ENCODE measurements around the gene MYBPC2. TPM values are rescaled to one million over a fixed set of nuclear protein-coding genes. Genes with fewer than 3 reads are reported as not detected.

MYBPC2 gene
- total RNA-seq, 2 experiments from 2014 or later = 0.11 to 0.59 TPM

DNA sequence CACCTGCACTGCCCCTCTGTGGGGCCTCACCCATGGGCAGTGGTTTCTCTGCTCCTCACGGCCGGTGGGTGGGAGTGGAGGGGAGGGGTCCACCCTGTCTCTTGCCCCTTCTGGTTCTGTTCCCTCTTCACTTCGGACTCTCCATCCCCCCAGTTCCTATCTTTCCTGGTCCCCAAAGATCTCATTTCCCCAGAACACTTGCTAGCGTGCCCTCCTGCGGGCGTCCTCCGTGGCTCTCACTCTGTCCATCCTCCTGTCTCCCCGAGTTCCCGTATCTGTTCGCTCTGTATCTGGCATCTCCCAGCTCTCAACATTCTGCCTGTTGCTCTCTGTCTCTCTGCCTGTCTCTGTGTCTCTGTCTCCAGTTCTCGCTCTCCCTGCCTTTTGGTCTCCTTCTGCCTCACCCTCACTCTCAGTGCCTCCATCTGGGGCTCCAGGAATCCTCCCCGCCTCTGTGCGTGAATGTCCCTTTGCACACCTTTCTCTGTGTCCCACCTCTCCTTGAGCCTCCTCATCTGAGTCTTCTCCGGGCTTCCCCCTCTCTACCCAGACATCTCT is 13.6 kb upstream of the MYBPC2 start:
- no peak overlapping the region for H3K4me3 Mint-ChIP-seq
- H3K27ac Mint-ChIP-seq = no peak overlapping the region
- intact Hi-C loops (cut with micrococcal nuclease) = loop anchor here (10.0 kb wide), 1 partner anchor 54 kb away; the partner anchor contains the start of gene NAPSA
- peaks cover 21% of the 10 kb centered on the region for H3K27me3 Mint-ChIP-seq
- TF ChIP-seq, protein P1, sequence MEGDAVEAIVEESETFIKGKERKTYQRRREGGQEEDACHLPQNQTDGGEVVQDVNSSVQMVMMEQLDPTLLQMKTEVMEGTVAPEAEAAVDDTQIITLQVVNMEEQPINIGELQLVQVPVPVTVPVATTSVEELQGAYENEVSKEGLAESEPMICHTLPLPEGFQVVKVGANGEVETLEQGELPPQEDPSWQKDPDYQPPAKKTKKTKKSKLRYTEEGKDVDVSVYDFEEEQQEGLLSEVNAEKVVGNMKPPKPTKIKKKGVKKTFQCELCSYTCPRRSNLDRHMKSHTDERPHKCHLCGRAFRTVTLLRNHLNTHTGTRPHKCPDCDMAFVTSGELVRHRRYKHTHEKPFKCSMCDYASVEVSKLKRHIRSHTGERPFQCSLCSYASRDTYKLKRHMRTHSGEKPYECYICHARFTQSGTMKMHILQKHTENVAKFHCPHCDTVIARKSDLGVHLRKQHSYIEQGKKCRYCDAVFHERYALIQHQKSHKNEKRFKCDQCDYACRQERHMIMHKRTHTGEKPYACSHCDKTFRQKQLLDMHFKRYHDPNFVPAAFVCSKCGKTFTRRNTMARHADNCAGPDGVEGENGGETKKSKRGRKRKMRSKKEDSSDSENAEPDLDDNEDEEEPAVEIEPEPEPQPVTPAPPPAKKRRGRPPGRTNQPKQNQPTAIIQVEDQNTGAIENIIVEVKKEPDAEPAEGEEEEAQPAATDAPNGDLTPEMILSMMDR (IDR thresholded peaks at IDR 0.05) = no peak
- H3K36me3 Mint-ChIP-seq (ENCODE audit: low read depth) = peaks cover 16% of the 10 kb centered on the region
- DNase-seq = no peak
- peaks cover 4% of the 10 kb centered on the region for H3K9me3 Mint-ChIP-seq
- CTCF ChIA-PET = no interaction called here
- peaks cover 17% of the 10 kb centered on the region for H3K4me1 Mint-ChIP-seq (ENCODE audit: low read depth)
- POLR2A ChIA-PET = interaction anchor here (0.6 to 2.1 kb wide), 3 partner anchors 9 to 34 kb away, joined by 3 to 4 read pairs (median 4); no protein-coding TSS in a partner anchor
- ATAC-seq = no peak

DNA sequence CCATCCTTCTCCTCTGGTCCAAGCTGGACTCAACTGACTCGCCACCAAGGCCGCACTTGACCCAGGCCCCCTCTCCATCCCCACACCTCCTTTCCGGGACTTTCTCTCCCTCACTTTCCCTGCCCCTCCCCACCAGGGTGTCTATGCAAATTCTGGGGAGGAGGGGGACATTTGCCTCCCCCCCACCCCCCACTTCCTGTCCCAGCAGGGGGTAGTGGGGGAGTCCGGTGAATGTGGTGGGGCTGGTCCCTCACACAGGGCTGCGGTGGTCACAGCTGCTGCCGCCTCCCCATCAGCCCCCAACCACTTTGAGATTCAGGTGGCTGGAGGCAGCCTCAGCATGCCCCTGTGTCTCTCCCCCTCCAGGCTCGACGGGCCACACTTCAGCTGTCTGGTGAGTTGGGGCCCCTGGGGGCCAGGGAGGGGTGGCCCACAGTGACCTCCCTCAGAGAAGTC is 13.1 kb upstream of the MYBPC2 start:
- intact Hi-C loops (cut with micrococcal nuclease) = loop anchor here (10.0 kb wide), 1 partner anchor 55 kb away; the partner anchor contains the start of gene NAPSA
- ChIA-PET POLR2A (interaction anchor here (1.4 to 2.1 kb wide), 2 partner anchors 8 to 34 kb away, joined by 4 read pairs; no protein-coding TSS in a partner anchor), CTCF (interaction anchor here (1.3 kb wide), 1 partner anchor 137 kb away, joined by 3 read pairs; no protein-coding TSS in a partner anchor)

DNA sequence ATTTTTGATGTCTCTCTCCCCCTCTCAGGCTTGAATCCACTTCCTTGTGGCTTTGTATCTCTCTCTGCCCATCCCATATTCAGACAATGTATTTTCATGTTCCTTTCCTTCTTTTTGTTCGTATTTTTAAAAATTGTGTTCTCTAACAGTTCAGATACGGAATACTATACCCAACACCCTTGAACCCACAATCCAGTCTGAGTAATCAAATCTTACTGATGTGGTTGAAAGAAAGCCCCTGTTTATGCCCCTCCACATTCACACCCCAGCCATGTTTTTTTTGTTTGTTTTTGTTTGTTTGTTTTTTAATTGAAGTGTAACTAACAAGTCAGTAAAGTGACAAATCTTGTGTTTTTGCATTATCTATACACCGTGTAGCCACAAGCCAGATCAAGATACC is 12.6 kb upstream of the MYBPC2 start:
- CTCF ChIA-PET = interaction anchor here (1.2 to 1.3 kb wide), 2 partner anchors 63 to 136 kb away, joined by 3 to 4 read pairs; no protein-coding TSS in a partner anchor
- POLR2A ChIA-PET = interaction anchor here (1.4 to 2.1 kb wide), 2 partner anchors 8 to 35 kb away, joined by 4 read pairs; no protein-coding TSS in a partner anchor
- DNase-seq (no peak), ATAC-seq (no peak)
- Mint-ChIP-seq H3K4me3 (no peak overlapping the region), H3K9me3 (peaks cover 4% of the 10 kb centered on the region), H3K4me1 (ENCODE audit: low read depth) (peaks cover 17% of the 10 kb centered on the region), H3K36me3 (ENCODE audit: low read depth) (peaks cover 10% of the 10 kb centered on the region), H3K27ac (no peak overlapping the region), H3K27me3 (peaks cover 21% of the 10 kb centered on the region)
- intact Hi-C loops (cut with micrococcal nuclease) = no loop called here
- TF ChIP-seq, protein P1 (IDR thresholded peaks at IDR 0.05) = no peak

More for the DNA sequence above, 13.1 kb upstream of the MYBPC2 start:
- no peak overlapping the region for H3K27ac Mint-ChIP-seq
- H3K4me3 Mint-ChIP-seq = no peak overlapping the region
- peaks cover 21% of the 10 kb centered on the region for H3K27me3 Mint-ChIP-seq
- peaks cover 14% of the 10 kb centered on the region for H3K36me3 Mint-ChIP-seq (ENCODE audit: low read depth)
- no peak for ATAC-seq
- peaks cover 17% of the 10 kb centered on the region for H3K4me1 Mint-ChIP-seq (ENCODE audit: low read depth)
- no peak for DNase-seq
- TF ChIP-seq, protein P1 (IDR thresholded peaks at IDR 0.05) = no peak
- peaks cover 4% of the 10 kb centered on the region for H3K9me3 Mint-ChIP-seq

DNA sequence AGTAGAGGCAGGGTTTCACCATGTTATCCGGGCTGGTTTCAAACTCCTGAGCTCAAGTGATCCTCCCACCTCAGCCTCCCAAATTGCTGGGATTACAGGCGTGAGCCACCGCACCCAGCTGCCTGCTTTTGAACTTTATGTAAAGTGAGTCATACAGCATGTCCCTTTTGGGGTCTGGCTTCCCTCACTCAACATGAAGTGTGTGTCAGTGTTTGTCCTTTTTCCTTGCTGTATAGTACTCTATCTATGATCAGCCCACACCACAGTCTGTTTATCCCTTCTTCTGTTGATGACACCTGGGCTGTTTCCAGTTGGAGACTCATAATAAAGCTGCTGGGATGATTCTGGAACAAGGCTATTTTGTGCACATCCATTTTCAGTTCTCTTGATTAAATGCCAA is 11.9 kb upstream of the MYBPC2 start:
- Mint-ChIP-seq H3K4me1 (ENCODE audit: low read depth) (peaks cover 17% of the 10 kb centered on the region), H3K36me3 (ENCODE audit: low read depth) (peaks cover 10% of the 10 kb centered on the region), H3K27me3 (peaks cover 21% of the 10 kb centered on the region), H3K9me3 (peaks cover 4% of the 10 kb centered on the region), H3K4me3 (no peak overlapping the region), H3K27ac (no peak overlapping the region)
- intact Hi-C loops (cut with micrococcal nuclease) = no loop called here
- ATAC-seq = no peak
- CTCF ChIA-PET = interaction anchor here (1.1 to 1.3 kb wide), 3 partner anchors 40 to 136 kb away, joined by 3 to 4 read pairs (median 3); no protein-coding TSS in a partner anchor
- POLR2A ChIA-PET = interaction anchor here (2.1 kb wide), 1 partner anchor 35 kb away, joined by 4 read pairs; no protein-coding TSS in a partner anchor
- TF ChIP-seq, protein P1 (IDR thresholded peaks at IDR 0.05) = no peak
- DNase-seq = no peak
